LNCAP (cell line): Measurements from ENCODE around the gene CST11.

ENCODE experiments used
- TF ChIP-seq, protein P1 (sequence below): fragments of 450-650 bp; IDR thresholded peaks from 2 replicates; pipeline ENCODE4 v1.5.1; 2017; ENCODE audit warnings: mild to moderate bottlenecking

CST11 gene

GRCh38 chr20:23488470-23488869, 35.8 kb upstream of the CST11 start:
- TF ChIP-seq, protein P1, sequence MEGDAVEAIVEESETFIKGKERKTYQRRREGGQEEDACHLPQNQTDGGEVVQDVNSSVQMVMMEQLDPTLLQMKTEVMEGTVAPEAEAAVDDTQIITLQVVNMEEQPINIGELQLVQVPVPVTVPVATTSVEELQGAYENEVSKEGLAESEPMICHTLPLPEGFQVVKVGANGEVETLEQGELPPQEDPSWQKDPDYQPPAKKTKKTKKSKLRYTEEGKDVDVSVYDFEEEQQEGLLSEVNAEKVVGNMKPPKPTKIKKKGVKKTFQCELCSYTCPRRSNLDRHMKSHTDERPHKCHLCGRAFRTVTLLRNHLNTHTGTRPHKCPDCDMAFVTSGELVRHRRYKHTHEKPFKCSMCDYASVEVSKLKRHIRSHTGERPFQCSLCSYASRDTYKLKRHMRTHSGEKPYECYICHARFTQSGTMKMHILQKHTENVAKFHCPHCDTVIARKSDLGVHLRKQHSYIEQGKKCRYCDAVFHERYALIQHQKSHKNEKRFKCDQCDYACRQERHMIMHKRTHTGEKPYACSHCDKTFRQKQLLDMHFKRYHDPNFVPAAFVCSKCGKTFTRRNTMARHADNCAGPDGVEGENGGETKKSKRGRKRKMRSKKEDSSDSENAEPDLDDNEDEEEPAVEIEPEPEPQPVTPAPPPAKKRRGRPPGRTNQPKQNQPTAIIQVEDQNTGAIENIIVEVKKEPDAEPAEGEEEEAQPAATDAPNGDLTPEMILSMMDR, result no peak

- TF ChIP-seq, protein P1, result no peak
Measured at GRCh38 chr20:23484081-23484480, 31.4 kb upstream of the CST11 start.

GRCh38 chr20:23482138-23482537, 29.5 kb upstream of the CST11 start:
- TF ChIP-seq, protein P1, result no peak

- TF ChIP-seq, protein P1, result no peak
Measured at GRCh38 chr20:23479043-23479442, 26.4 kb upstream of the CST11 start.

DNA sequence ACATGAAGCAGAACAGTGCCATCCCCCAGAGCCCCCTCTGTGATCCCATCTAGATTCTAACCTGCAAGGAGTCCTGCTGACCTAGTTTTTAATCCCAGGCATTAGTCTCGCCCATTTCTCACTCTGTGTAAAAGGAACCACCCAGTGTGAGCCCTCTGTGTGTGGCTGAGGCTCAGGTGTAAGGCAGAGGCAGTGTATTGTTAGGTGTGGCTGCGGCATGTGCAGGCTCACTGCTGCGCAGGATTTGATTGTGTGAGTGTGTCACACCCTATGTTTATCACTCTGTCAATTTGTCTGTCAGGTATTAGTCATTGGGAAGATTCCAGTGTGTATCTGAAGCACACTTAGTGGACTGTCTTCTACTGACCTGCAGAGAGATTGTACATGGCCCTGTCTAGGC, 24.5 kb upstream of the CST11 start:
- TF ChIP-seq, protein P1, result no peak

DNA sequence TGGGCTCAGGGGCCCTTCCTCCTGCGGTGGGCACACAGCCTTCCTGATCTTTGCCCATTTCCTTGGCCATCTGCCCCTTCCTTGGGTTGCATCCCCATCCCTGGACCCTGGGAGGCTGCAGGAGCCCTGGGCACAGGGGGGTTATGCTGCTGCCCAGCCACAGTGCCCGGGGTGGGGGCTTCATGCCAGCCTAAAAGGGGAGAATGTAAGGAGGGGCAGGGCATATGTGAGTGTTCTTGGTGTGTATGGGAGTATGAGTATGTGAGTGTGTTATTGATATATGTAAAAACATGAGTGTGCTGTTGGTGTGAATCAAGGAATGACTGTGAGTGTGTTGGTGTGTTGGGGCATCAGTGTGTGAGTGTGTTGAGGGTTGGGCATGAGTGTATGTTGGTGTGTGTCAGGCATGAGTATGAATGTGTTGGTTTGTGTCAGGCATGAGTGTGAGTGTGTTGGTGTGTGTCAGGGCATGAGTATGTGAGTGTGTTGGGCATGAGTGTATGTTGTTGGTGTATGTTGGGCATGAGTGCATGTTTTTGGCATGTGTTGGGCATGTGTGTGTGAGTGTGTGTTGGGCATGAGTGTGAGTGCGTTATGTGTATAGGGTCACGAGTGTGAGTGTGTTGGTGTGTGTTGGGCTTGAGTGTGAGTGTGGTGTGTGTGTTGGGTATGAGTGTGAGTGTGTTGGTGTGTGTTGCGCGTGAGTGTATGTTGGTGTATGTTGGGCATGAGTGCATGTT, 23.5 kb upstream of the CST11 start:
- TF ChIP-seq, protein P1, result no peak

GRCh38 chr20:23475395-23475794, 22.7 kb upstream of the CST11 start:
- TF ChIP-seq, protein P1, result no peak

DNA sequence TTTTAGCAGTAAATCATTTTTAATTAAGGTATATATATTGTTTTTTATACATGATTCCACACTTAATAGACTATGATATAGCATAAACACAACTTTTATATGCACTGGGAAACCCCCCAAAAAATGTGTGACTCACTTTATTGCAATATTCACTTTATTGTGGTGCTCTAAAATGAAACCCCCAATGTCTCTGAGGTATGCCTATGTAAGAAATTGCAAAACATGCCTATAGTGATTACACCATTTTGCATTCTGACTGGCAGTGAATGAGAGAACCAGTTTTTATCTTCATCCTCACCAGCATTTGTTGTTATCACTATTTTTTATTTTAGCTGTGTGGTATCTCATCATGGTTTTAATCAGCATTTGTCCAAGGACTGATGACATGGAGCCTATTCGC, 8.5 kb upstream of the CST11 start:
- TF ChIP-seq, protein P1, result no peak
